Parathyroid adenoma (tissue), 2 donors: ENCODE results near the gene SLC23A1.

Experiments used
- H2AFZ ChIP-seq: fragments of 300-600 bp; sonication (generic); one replicate; pipeline ENCODE4 v1.7.0; 2017; ENCODE audit warnings: antibody characterized with exemption, mild to moderate bottlenecking
- H3K27ac ChIP-seq: fragments of 300-600 bp; sonication (generic); one replicate; pipeline ENCODE4 v1.7.0; 2017
- H3K27me3 ChIP-seq: fragments of 300-600 bp; sonication (generic); one replicate; pipeline ENCODE4 v1.7.0; 2017; ENCODE audit warnings: low read length; ENCODE audit not compliant: control insufficient read depth, insufficient read depth
- H3K36me3 ChIP-seq: fragments of 300-600 bp; sonication (generic); one replicate; pipeline ENCODE4 v1.7.0; 2017; ENCODE audit warnings: low read length; ENCODE audit not compliant: control insufficient read depth, insufficient read depth
- H3K4me1 ChIP-seq: fragments of 300-600 bp; sonication (generic); one replicate; pipeline ENCODE4 v1.7.0; 2017; ENCODE audit warnings: control low read depth
- H3K4me2 ChIP-seq: fragments of 300-600 bp; sonication (generic); one replicate; pipeline ENCODE4 v1.7.0; 2017; ENCODE audit warnings: low read length
- H3K4me3 ChIP-seq: fragments of 300-600 bp; sonication (generic); one replicate; pipeline ENCODE4 v1.7.0; 2017; ENCODE audit warnings: low read depth, low read length
- H3K79me2 ChIP-seq: fragments of 300-600 bp; sonication (generic); one replicate; pipeline ENCODE4 v1.7.0; 2017; ENCODE audit warnings: control low read depth
- H3K9ac ChIP-seq: fragments of 300-600 bp; sonication (generic); one replicate; pipeline ENCODE4 v1.7.0; 2017; ENCODE audit warnings: mild to moderate bottlenecking
- H3K9me3 ChIP-seq: fragments of 300-600 bp; sonication (generic); one replicate; pipeline ENCODE4 v1.7.0; 2017; ENCODE audit warnings: low read length; ENCODE audit not compliant: control insufficient read depth
- CTCF ChIP-seq: fragments of 300-600 bp; sonication (generic); IDR thresholded peaks from one replicate; pipeline ENCODE4 v1.7.0; 2017; ENCODE audit warnings: antibody characterized with exemption, mild to moderate bottlenecking
- donor health status: primary hyperparathyroidism.

SLC23A1 gene

GRCh38 chr5:139403418-139403786, 20.3 kb upstream of the SLC23A1 start:
- TF ChIP-seq CTCF: no peak
- Histone ChIP-seq H3K27ac (peak overlapping the region; percentile 93), H3K9me3 (no peaks in the 10 kb centered on the region), H3K4me3 (peak overlapping the region; percentile 68), H3K36me3 (no peaks in the 10 kb centered on the region), H3K79me2 (no peaks in the 10 kb centered on the region), H3K4me1 (peaks cover 12% of the 10 kb centered on the region), H2AFZ (peak overlapping the region; percentile 98), H3K27me3 (no peaks in the 10 kb centered on the region), H3K9ac (no peak overlapping the region), H3K4me2 (peak overlapping the region; percentile 74)

- Histone ChIP-seq H3K79me2 (no peaks in the 10 kb centered on the region), H3K4me1 (peaks cover 12% of the 10 kb centered on the region), H3K9ac (no peak overlapping the region), H3K27ac (peak overlapping the region; percentile 93), H3K4me3 (no peak overlapping the region), H3K9me3 (no peaks in the 10 kb centered on the region), H2AFZ (no peak overlapping the region), H3K36me3 (no peaks in the 10 kb centered on the region), H3K4me2 (no peak overlapping the region), H3K27me3 (no peaks in the 10 kb centered on the region)
- TF ChIP-seq CTCF: peak; percentile 21
Observed at GRCh38 chr5:139402561-139403158, 19.6 kb upstream of the SLC23A1 start.

- no peak overlapping the region for H2AFZ ChIP-seq
- no peak overlapping the region for H3K4me2 ChIP-seq
- no peak for TF ChIP-seq CTCF
- H3K36me3 ChIP-seq: no peaks in the 10 kb centered on the region
- H3K9ac ChIP-seq: no peak overlapping the region
- no peaks in the 10 kb centered on the region for H3K27me3 ChIP-seq
- no peaks in the 10 kb centered on the region for H3K9me3 ChIP-seq
- H3K4me3 ChIP-seq: no peak overlapping the region
- H3K4me1 ChIP-seq: peaks cover 12% of the 10 kb centered on the region
- no peak overlapping the region for H3K27ac ChIP-seq
- no peaks in the 10 kb centered on the region for H3K79me2 ChIP-seq
Observed at GRCh38 chr5:139401546-139401945, 18.4 kb upstream of the SLC23A1 start.

GRCh38 chr5:139399501-139400121, 16.5 kb upstream of the SLC23A1 start:
- no peak overlapping the region for H3K9ac ChIP-seq
- no peak overlapping the region for H3K4me2 ChIP-seq

More at GRCh38 chr5:139399501-139400121, 16.5 kb upstream of the SLC23A1 start:
- H3K79me2 ChIP-seq: no peaks in the 10 kb centered on the region
- H2AFZ ChIP-seq: no peak overlapping the region
- TF ChIP-seq CTCF: no peak
- peaks cover 12% of the 10 kb centered on the region for H3K4me1 ChIP-seq
- no peaks in the 10 kb centered on the region for H3K27me3 ChIP-seq
- H3K36me3 ChIP-seq: no peaks in the 10 kb centered on the region
- H3K9me3 ChIP-seq: no peaks in the 10 kb centered on the region
- no peak overlapping the region for H3K27ac ChIP-seq
- H3K4me3 ChIP-seq: no peak overlapping the region
